IPS-18a (cell line): ENCODE data around the gene TAS1R1.
A peak's percentile ranks its signal among the peaks of the same experiment; 100 is the strongest.

Source experiments
- H3K27ac ChIP-seq: one replicate; pipeline ENCODE4 v1.5.1; 2013; ENCODE audit warnings: low read length
- H3K27me3 ChIP-seq: one replicate; pipeline ENCODE4 v1.6.1; 2013; ENCODE audit warnings: mild to moderate bottlenecking, low read length; ENCODE audit not compliant: control insufficient read depth, insufficient read depth
- H3K36me3 ChIP-seq: one replicate; pipeline ENCODE4 v1.6.1; 2013; ENCODE audit warnings: low read depth, low read length; ENCODE audit not compliant: control insufficient read depth
- H3K4me1 ChIP-seq: one replicate; pipeline ENCODE4 v1.6.1; 2013; ENCODE audit warnings: low read depth, low read length; ENCODE audit not compliant: control insufficient read depth
- H3K4me3 ChIP-seq: one replicate; pipeline ENCODE4 v1.5.1; 2013; ENCODE audit warnings: low read length
- H3K9ac ChIP-seq: one replicate; pipeline ENCODE4 v1.6.1; 2013; ENCODE audit warnings: mild to moderate bottlenecking, low read length, moderate library complexity
- H3K9me3 ChIP-seq: one replicate; pipeline ENCODE4 v1.6.1; 2013; ENCODE audit warnings: low read depth, low read length; ENCODE audit not compliant: control insufficient read depth

The TAS1R1 gene

DNA sequence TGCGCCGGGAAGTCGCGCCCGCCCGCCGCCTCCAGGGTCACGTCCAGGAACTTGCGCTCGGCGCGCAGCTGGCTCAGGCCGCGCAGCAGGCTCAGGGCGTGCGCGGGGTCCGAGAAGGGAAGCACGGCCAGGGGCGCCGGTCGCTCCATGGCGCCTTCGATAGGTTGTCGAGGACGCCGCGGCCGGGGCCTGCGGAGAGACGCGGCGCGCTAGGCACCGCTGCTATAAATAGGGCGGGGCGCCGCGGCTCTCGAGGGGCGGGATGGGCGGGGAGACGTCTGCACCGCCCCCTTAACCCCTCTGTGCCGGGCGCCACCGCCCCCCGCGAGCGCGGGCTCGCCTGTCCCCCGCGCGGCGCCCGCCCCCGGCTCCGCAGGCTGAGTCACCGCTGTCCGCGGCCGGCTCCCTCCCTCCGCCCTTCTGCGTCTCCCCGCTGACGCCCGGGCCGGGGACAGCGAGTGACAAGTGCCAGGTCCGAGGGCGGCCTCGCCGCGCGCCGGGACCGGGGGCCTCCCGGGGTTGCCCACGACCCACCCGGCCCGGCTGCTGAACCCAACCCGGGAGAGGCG is 47.6 kb downstream of the TAS1R1 start, which contains the start of gene KLHL21:
KLHL21 (minus strand) TSS at position 201 of the 569 bp plus-strand sequence; CDS start at position 149, 52 bp downstream.
- H3K36me3 ChIP-seq: peaks cover 5% of the 10 kb centered on the region
- H3K4me3 ChIP-seq: peak within 1 kb of the TSS; percentile 90
- H3K9ac ChIP-seq: peak within 1 kb of the TSS; percentile 77
- peaks cover 11% of the 10 kb centered on the region for H3K27me3 ChIP-seq
- no peaks in the 10 kb centered on the region for H3K9me3 ChIP-seq
- H3K4me1 ChIP-seq: peaks cover 19% of the 10 kb centered on the region
- peak within 1 kb of the TSS; percentile 79 for H3K27ac ChIP-seq

- Histone ChIP-seq H3K27ac (peak overlapping the region; percentile 79), H3K4me3 (peak overlapping the region; percentile 90), H3K4me1 (peaks cover 19% of the 10 kb centered on the region), H3K36me3 (no peaks in the 10 kb centered on the region), H3K9me3 (no peaks in the 10 kb centered on the region), H3K9ac (peak overlapping the region; percentile 77), H3K27me3 (peaks cover 11% of the 10 kb centered on the region)
Observed at GRCh38 chr1:6603238-6603914, 48.3 kb downstream of the TAS1R1 start.

DNA sequence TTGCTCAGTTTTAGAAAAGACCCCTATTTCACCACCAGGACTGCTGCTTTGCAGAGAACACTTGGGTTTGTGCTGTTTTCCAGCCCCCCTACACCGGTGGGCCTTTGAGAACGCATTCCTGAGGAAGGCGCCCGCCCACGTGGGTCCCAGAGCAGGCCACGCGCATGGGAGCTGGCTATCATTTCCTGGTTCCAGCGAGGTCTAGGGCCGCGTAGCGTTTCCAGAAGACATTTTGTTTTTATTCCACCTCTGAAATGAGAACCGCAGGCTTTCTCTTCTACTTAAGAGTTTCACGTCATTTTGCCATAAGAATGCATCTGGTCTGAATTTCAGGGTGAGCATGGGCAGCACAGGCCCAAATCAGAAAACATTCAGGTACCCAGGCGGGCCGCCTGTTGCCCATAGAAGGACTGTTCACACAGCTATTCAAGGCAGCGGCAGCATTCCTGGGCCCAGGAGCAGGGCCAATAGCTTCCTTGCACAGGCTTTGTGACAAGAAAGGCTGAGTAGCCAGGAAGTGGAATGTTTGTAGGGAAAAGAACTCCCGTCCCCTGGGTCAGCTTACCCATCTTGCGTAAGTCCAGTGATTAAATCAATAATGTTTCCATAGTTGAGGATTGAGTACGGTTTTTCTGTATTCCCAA is 48.9 kb downstream of the TAS1R1 start:
- Histone ChIP-seq H3K36me3 (no peaks in the 10 kb centered on the region), H3K27ac (peak overlapping the region; percentile 79), H3K27me3 (peaks cover 11% of the 10 kb centered on the region), H3K9me3 (no peaks in the 10 kb centered on the region), H3K9ac (peak overlapping the region; percentile 77), H3K4me3 (peak overlapping the region; percentile 90), H3K4me1 (peaks cover 19% of the 10 kb centered on the region)

DNA sequence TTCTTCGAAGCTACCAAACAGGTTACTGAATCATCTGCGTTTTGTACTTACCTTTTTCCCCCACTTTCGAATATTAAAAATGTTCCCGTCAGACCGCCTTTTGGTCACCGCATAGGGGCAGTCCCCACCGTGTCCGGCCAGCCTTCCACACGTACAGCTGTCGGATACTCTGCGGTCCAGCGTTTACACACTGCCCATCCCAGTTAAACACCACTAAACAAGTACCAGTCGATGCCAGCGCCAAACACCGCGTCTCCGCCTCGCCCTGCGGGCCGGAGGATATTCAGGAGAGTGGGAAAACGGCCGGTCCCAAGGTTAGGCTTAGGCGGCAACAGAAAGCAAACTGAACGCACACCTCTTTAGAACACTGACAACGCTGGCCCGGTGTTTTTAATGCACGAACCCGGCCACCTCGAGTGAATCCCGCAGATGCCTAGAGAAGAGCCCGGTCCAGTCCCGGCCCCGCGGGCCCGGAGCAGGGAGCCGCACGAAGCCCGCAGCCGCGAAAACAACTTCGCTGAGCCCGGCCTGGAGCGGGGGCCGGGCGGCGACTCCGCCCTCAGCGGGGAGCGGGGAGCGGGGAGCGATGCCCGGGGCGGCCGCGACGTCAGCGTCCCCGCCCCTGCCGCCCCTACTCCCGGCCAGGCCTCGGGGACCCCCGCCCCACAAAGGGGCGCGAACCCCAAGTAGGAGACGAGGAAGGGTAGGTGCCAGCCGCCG is 57.7 kb downstream of the TAS1R1 start:
- Histone ChIP-seq H3K9me3 (no peaks in the 10 kb centered on the region), H3K27ac (no peak overlapping the region)

GRCh38 chr1:6613361-6614018 is 58.4 kb downstream of the TAS1R1 start, which contains the start of gene PHF13:
TSS of gene PHF13 (plus strand) at chr1:6613731. CDS start at chr1:6614067, 336 bp downstream.
- Histone ChIP-seq H3K27ac (no peak within 1 kb of the TSS), H3K4me1 (no peaks in the 10 kb centered on the region), H3K36me3 (peaks cover 8% of the 10 kb centered on the region), H3K4me3 (peak within 1 kb of the TSS; percentile 85), H3K27me3 (peaks cover 16% of the 10 kb centered on the region), H3K9me3 (no peaks in the 10 kb centered on the region), H3K9ac (peak within 1 kb of the TSS; percentile 59)

More for the DNA sequence above, 57.7 kb downstream of the TAS1R1 start:
- Histone ChIP-seq H3K27me3 (peaks cover 16% of the 10 kb centered on the region), H3K9ac (peak overlapping the region; percentile 59), H3K4me3 (peak overlapping the region; percentile 85), H3K36me3 (peaks cover 6% of the 10 kb centered on the region), H3K4me1 (no peaks in the 10 kb centered on the region)

GRCh38 chr1:6614019-6614928 is 59.2 kb downstream of the TAS1R1 start:
- Histone ChIP-seq H3K27me3 (peaks cover 16% of the 10 kb centered on the region), H3K4me3 (peak overlapping the region; percentile 63), H3K9me3 (no peaks in the 10 kb centered on the region), H3K36me3 (peaks cover 13% of the 10 kb centered on the region), H3K4me1 (no peaks in the 10 kb centered on the region), H3K27ac (no peak overlapping the region), H3K9ac (peak overlapping the region; percentile 58)

- Histone ChIP-seq H3K4me1 (no peaks in the 10 kb centered on the region), H3K27ac (no peak overlapping the region), H3K36me3 (peaks cover 22% of the 10 kb centered on the region), H3K27me3 (peaks cover 16% of the 10 kb centered on the region), H3K4me3 (peak overlapping the region; percentile 75), H3K9ac (peak overlapping the region; percentile 48), H3K9me3 (no peaks in the 10 kb centered on the region)
Observed at GRCh38 chr1:6614929-6615785, 60.0 kb downstream of the TAS1R1 start.

DNA sequence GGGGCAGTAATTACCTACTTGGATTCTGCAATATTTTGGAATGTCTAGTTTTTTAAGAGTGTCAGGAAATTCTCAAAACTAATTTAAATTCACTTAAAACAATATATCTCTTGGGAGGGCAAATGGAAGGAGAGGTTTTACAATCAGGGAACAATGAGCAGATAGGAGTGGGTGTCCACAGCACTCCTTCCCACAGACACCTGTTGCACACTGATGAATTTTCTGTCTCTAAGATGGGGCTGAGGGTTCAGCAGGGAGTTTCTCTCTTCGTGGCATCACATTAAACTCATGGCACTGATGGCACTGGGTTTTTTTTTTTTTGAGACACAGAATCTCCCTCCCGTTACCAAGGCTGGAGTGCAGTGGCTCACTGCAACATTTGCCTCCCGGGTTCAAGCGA is 63.9 kb downstream of the TAS1R1 start:
- no peak overlapping the region for H3K9ac ChIP-seq
- H3K27ac ChIP-seq: no peak overlapping the region
- no peaks in the 10 kb centered on the region for H3K9me3 ChIP-seq
- peaks cover 57% of the 10 kb centered on the region for H3K36me3 ChIP-seq
- H3K27me3 ChIP-seq: no peaks in the 10 kb centered on the region
- H3K4me1 ChIP-seq: no peaks in the 10 kb centered on the region
- H3K4me3 ChIP-seq: no peak overlapping the region

- Histone ChIP-seq H3K4me3 (no peak overlapping the region), H3K27ac (no peak overlapping the region), H3K36me3 (peaks cover 56% of the 10 kb centered on the region), H3K27me3 (no peaks in the 10 kb centered on the region), H3K9me3 (no peaks in the 10 kb centered on the region), H3K4me1 (peaks cover 3% of the 10 kb centered on the region), H3K9ac (no peak overlapping the region)
Observed at GRCh38 chr1:6621429-6622391, 66.6 kb downstream of the TAS1R1 start.
